HK-2 (cell line): ENCODE data around the gene ABI1.
A peak's percentile ranks its signal among the peaks of the same experiment; 100 is the strongest.

Experiments used
- DNase-seq: peaks from one replicate; pipeline ENCODE4 v3.0.0-alpha.2; 2018; ENCODE audit not compliant: unreplicated experiment

Gene ABI1

GRCh38 chr10:26714415-26715136, 146.2 kb downstream of the ABI1 start:
- DNase-seq = no peak

DNA sequence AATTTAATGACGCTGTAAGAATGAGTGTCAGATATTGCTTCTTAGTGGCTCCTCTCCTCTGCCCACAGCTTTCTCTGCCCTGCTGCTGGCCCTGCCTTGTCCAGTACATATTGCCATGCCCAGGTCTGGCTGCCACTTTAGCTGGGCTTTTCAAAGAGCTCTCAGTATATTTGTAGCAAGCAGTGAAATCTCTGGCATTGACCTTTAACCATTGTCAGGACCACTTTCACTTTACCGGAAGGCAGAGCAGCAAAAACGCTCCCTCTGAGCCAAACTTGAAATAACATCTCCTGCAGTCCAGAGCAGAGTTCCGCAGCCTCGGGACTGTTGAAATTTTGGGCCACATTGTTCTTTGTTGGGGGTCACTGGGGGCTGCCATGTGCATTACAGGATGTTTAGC, 149.4 kb downstream of the ABI1 start:
- DNase-seq = no peak

GRCh38 chr10:26706936-26707335, 153.8 kb downstream of the ABI1 start:
- DNase-seq = no peak

- DNase-seq = no peak
Measured at GRCh38 chr10:26706206-26706605, 154.6 kb downstream of the ABI1 start.

DNA sequence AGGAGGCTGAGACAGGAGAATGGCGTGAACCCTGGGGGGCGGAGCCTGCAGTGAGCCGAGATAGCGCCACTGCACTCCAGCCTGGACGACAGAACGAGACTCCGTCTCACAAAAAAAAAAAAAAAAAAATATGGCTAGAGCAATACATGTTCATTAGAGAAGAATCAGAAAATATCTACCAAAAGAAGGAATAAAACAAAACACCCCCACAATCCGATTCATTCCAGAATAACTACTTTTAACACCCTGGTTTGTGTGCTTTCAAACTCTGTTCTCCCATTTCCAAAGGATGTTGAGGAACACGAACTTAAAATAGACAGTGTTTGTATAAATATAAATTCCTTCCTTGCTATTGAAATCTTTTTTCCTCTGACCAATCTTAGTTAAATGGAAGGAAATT, 156.8 kb downstream of the ABI1 start:
- no peak for DNase-seq

GRCh38 chr10:26703096-26703495, 157.7 kb downstream of the ABI1 start:
- DNase-seq = no peak

DNA sequence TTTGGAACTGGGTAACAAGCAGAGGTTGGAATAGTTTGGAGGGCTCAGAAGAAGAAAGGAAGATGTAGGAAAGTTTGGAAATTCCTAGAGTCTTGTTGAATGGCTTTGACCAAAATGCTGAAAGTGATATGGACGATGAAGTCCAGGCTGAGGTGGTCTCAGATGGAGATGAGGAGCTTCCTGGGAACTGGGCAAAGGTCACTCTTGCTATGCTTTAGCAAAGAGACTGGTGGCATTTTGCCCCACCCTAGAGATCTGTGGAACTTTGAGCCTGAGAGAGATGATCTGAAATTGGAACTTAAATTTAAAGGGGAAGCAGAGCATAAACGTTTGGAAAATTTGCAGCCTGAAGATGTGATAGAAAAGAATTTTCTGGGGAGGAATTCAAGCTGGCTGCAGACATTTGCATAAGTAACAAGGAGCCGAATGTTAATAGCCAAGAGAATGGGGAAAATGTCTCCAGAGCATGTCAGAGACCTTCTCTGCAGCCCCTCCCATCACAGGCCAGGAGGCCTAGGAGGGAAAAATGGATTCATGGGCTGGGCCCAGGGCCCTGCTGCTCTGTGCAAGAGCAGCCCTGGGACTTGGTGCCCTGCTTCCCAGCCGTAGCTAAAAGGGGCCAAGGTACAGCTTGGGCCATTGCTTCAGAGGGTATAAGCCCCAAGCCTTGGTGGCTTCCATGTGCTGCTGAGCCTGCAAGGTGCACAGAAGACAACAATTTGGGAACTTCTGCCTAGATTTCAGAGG, 159.7 kb downstream of the ABI1 start:
- DNase-seq = no peak

DNA sequence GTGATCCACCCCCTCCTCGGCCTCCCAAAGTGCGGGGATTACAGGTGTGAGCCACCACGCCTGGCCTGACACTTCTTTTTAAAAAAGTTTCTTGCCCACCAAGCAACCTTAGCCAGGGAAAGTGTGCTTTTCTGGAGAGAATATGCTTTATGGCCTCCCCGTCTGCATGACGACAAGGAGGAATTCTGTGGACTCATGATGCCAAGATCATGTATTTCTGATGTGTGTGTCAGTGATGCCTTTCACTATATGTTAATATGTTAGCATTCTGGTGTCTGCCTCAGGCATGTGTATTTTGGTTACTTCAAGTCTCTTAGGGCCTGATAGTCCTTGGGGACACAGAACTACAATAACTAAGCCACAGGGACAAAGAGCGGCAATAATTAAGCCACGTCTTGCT, 161.1 kb downstream of the ABI1 start:
- no peak for DNase-seq

- DNase-seq = no peak
Measured at GRCh38 chr10:26698909-26699308, 161.8 kb downstream of the ABI1 start.

DNA sequence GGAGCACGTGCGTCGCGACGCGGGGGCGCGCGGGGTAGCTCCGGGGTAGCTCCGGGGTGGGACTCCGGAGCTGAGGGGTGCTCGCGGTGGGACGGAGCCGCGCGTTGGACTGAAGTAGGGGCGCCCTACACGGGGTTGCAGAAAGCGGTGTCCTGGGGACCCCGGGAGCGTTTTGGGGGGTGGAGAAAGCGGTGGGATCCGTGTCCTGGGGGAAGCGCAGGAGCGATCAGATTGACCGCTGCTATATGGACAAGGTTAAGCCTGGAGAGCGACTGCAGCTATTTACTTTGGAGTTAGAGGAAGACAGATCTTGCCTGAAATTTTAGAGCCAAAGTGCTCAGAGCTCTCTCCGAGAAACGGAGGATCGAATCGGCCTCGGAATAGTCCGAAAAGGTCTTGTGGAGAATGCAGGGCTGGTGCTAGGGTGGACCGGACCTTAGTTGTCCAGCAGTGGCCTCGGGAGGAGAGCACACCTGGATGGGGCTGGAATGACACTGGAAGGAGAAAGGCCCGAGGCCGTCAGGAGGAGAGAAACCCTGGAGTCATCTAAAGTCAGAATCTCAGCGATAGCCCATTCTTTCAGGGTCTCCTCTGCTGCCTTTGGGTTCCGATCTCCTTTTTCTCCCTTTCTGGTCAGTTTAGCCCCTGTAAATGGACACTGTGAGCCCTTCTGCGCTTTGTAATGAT, 162.7 kb downstream of the ABI1 start:
- peak; percentile 11 for DNase-seq

- peak; percentile 61 for DNase-seq
Measured at GRCh38 chr10:26697163-26697921, 163.4 kb downstream of the ABI1 start, which contains the start of gene PDSS1. PDSS1 (plus strand) TSS chr10:26697701; CDS start chr10:26697712, 11 bp downstream.

DNA sequence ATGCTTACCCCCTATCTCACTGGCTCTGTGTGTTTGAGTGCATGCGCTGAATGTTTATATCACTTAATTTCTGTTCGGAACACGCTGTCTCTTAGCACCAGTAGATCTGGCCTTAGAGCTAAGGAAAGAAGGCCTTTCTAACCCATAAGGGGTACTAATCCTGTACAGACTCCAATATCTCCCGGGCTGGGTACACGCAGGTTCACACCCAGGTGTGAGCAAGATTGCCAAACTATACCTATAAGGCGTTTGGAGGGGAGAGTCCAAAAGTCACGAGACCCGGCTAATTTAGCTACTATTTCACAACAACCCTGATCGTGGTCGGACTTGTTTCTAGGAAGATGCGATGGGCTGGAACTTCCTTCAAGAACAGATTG, 164.0 kb downstream of the ABI1 start:
- DNase-seq = no peak
